ENCODE measurements around the gene AFF1. TPM values are rescaled to one million over a fixed set of nuclear protein-coding genes. Genes with fewer than 3 reads are reported as not detected.
A peak's percentile ranks its signal among the peaks of the same experiment; 100 is the strongest.

AFF1 gene
- total and polyA plus RNA-seq, 4 donors: 4.8 to 107 (median 57.3) TPM

DNA sequence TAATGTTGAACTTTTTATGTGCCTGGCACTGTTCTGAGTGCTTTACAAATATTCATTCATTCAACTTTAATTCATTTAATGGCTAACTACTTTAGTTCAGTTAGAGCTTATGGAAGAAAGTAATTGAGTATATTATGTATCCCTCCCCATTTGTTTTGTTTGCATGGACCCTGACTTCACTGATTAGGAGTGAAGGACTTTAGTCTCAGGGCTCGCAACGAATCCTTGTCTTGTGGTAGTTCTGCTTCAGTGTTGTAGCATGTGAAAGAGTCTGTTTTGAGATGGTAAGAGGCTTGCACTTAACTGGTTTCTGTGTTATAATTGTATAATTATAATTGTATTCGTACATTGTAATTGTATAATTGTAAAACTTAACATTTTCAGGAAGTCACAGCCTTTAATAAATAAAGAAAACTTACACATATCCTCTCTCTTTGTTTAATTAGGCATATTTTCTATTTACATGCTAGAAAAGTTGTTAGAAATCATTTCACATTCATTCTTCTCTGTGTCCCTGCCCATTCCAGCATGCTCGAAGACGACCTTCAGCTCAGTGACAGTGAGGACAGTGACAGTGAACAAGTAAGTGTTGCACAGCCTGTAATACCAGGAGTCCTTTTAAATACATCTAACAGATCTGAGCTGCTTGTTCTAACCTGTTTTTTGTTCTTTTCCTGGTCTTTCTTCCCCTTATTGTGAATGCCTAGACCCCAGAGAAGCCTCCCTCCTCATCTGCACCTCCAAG is 170.5 kb downstream of the AFF1 start:
- Histone ChIP-seq H3K36me3 (ENCODE audit: control insufficient read depth in 1 of 2, insufficient read depth in 2 of 2, low read length in 1 of 2) (peaks cover 0 to 3% of the 10 kb centered on the region in 2 donors), H3K9me3 (ENCODE audit: control insufficient read depth, low read length) (no peaks in the 10 kb centered on the region), H3K27ac (ENCODE audit: low read depth in 1 of 2, low read length in 2 of 2) (no peak overlapping the region), H3K4me1 (ENCODE audit: control insufficient read depth in 1 of 2, insufficient read depth in 2 of 2, low read length in 2 of 2) (peaks cover 0 to 8% of the 10 kb centered on the region in 2 donors), H3K27me3 (ENCODE audit: control insufficient read depth in 1 of 2, insufficient read depth in 2 of 2, low read length in 1 of 2) (no peaks in the 10 kb centered on the region), H3K4me3 (ENCODE audit: low read length in 2 of 2) (no peak overlapping the region)
- intact Hi-C loops (cut with DNase I): loop anchor here in 1 of 2 donors (5.0 kb wide), 1 partner anchor 183 kb away; no protein-coding TSS in a partner anchor
- 92% methylated on average over 5 of the region's 5 CpGs for WGBS, 2 donors
- DNase-seq (no peak), ATAC-seq (ENCODE audit: low FRiP score) (no peak)

DNA sequence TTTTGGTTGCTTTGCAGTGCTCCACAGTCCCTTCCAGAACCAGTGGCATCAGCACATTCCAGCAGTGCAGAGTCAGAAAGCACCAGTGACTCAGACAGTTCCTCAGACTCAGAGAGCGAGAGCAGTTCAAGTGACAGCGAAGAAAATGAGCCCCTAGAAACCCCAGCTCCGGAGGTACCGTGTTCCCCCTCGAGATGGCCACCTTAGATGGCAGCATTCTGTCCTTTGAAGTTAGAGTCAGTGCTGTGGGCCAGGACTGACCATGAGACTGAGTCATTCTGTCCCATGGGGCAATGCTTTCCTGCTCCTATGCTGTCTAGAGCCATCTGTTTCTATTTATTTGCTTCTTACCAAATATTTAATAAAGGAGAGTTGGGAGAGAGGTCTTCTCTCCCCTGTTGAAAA is 173.3 kb downstream of the AFF1 start:
- peak overlapping the region; percentile 34 to 96 for H3K27ac ChIP-seq (ENCODE audit: low read depth in 1 of 2, low read length in 2 of 2)
- DNase-seq: peak in 1 of 2 donors; percentile 65

DNA sequence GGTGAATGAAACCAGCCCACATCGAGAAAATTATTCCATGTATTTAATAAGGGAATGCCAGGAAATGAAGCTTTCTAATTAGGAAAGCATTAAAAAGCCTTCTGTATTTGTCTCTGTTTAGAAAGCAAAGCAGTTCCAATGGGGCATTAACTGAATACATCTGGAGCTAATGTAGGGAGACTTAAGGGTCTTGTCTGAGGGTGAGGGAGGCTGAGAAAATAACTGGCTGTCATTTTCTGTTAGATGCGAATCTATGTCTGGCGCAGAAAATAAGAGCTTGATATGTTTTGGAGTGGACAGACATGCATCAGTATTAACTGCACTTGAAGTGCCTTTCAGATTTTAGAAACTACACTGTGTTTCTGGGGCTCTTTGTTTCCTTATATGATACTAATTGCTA is 174.3 kb downstream of the AFF1 start:
- intact Hi-C loops (cut with DNase I): loop anchor here in 1 of 2 donors (5.0 kb wide), 1 partner anchor 187 kb away; no protein-coding TSS in a partner anchor
- no peak for ATAC-seq (ENCODE audit: low FRiP score)
- Histone ChIP-seq H3K4me1 (ENCODE audit: control insufficient read depth in 1 of 2, insufficient read depth in 2 of 2, low read length in 2 of 2) (peaks cover 0 to 5% of the 10 kb centered on the region in 2 donors), H3K4me3 (ENCODE audit: low read length in 2 of 2) (no peak overlapping the region), H3K27me3 (ENCODE audit: control insufficient read depth in 1 of 2, insufficient read depth in 2 of 2, low read length in 1 of 2) (no peaks in the 10 kb centered on the region), H3K36me3 (ENCODE audit: control insufficient read depth in 1 of 2, insufficient read depth in 2 of 2, low read length in 1 of 2) (peaks cover 0 to 3% of the 10 kb centered on the region in 2 donors), H3K9me3 (ENCODE audit: control insufficient read depth, low read length) (no peaks in the 10 kb centered on the region), H3K27ac (ENCODE audit: low read depth in 1 of 2, low read length in 2 of 2) (no peak overlapping the region)
- 86 to 92% methylated on average over 3 of the region's 3 CpGs for WGBS, 2 donors
- no peak for DNase-seq

More for the DNA sequence above, 173.3 kb downstream of the AFF1 start:
- H3K9me3 ChIP-seq (ENCODE audit: control insufficient read depth, low read length): no peaks in the 10 kb centered on the region
- ATAC-seq (ENCODE audit: low FRiP score): peak; percentile 90
- H3K4me3 ChIP-seq (ENCODE audit: low read length in 2 of 2): no peak overlapping the region
- peaks cover 0 to 3% of the 10 kb centered on the region in 2 donors for H3K36me3 ChIP-seq (ENCODE audit: control insufficient read depth in 1 of 2, insufficient read depth in 2 of 2, low read length in 1 of 2)
- 10 to 12% methylated on average over 5 of the region's 5 CpGs for WGBS, 2 donors
- peaks cover 0 to 6% of the 10 kb centered on the region in 2 donors for H3K4me1 ChIP-seq (ENCODE audit: control insufficient read depth in 1 of 2, insufficient read depth in 2 of 2, low read length in 2 of 2)
- intact Hi-C loops (cut with DNase I): loop anchor here in 1 of 2 donors (5.0 kb wide), 1 partner anchor 186 kb away; no protein-coding TSS in a partner anchor
- no peaks in the 10 kb centered on the region for H3K27me3 ChIP-seq (ENCODE audit: control insufficient read depth in 1 of 2, insufficient read depth in 2 of 2, low read length in 1 of 2)

DNA sequence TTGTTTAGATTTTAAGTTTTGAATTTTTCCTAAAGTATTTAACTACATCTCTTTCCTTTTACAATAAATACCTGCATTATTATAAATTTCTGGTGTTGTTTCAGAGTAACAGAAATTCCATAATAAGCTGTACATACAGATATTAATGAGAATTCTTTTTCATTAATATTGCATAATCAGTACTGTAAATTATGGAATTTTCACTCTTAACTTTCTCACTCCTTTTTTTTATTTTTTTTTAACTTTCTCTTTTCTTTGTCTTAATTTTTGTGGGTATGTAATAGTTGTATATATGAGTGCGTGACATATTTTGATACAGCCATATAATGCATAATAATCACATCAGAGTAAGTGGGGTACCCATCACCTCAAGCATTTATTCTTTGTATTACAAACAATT is 175.1 kb downstream of the AFF1 start:
- Histone ChIP-seq H3K4me3 (ENCODE audit: low read length in 2 of 2) (no peak overlapping the region), H3K36me3 (ENCODE audit: control insufficient read depth in 1 of 2, insufficient read depth in 2 of 2, low read length in 1 of 2) (peaks cover 3% of the 10 kb centered on the region in 2 donors), H3K4me1 (ENCODE audit: control insufficient read depth in 1 of 2, insufficient read depth in 2 of 2, low read length in 2 of 2) (peaks cover 0 to 5% of the 10 kb centered on the region in 2 donors), H3K27me3 (ENCODE audit: control insufficient read depth in 1 of 2, insufficient read depth in 2 of 2, low read length in 1 of 2) (no peaks in the 10 kb centered on the region), H3K27ac (ENCODE audit: low read depth in 1 of 2, low read length in 2 of 2) (no peak overlapping the region), H3K9me3 (ENCODE audit: control insufficient read depth, low read length) (no peaks in the 10 kb centered on the region)
- 86 to 99% methylated on average over 1 of the region's 1 CpG for WGBS, 2 donors
- ATAC-seq (ENCODE audit: low FRiP score) (no peak), DNase-seq (no peak)
- intact Hi-C loops (cut with DNase I): loop anchor here in 1 of 2 donors (5.0 kb wide), 1 partner anchor 188 kb away; no protein-coding TSS in a partner anchor

DNA sequence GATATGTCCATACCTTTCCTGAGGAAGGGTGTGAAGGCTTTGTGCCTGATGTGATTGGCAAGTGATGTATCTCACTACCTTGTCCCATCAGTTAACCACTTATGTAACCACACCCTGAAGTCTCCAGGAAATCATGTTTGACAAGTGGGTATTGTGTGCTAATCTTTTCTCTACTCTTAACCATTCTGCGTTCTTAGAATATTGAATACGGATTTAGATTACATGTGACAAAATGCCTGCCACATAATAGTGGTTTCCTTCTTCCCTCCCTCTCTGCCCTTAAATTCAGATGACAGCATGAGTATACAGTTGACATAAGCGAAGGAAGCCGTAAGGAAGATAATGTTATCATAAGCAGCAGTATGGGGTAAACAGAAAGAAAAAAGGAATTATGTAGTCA is 177.3 kb downstream of the AFF1 start:
- no peaks in the 10 kb centered on the region for H3K27me3 ChIP-seq (ENCODE audit: control insufficient read depth in 1 of 2, insufficient read depth in 2 of 2, low read length in 1 of 2)
- 94 to 98% methylated on average over 4 of the region's 4 CpGs for WGBS, 2 donors
- H3K27ac ChIP-seq (ENCODE audit: low read depth in 1 of 2, low read length in 2 of 2): no peak overlapping the region
- ATAC-seq (ENCODE audit: low FRiP score): no peak
- no peak overlapping the region for H3K4me3 ChIP-seq (ENCODE audit: low read length in 2 of 2)
- DNase-seq: no peak
- no peaks in the 10 kb centered on the region for H3K9me3 ChIP-seq (ENCODE audit: control insufficient read depth, low read length)
- peaks cover 0 to 5% of the 10 kb centered on the region in 2 donors for H3K4me1 ChIP-seq (ENCODE audit: control insufficient read depth in 1 of 2, insufficient read depth in 2 of 2, low read length in 2 of 2)
- peaks cover 0 to 5% of the 10 kb centered on the region in 2 donors for H3K36me3 ChIP-seq (ENCODE audit: control insufficient read depth in 1 of 2, insufficient read depth in 2 of 2, low read length in 1 of 2)
- intact Hi-C loops (cut with DNase I): no loop called here

DNA sequence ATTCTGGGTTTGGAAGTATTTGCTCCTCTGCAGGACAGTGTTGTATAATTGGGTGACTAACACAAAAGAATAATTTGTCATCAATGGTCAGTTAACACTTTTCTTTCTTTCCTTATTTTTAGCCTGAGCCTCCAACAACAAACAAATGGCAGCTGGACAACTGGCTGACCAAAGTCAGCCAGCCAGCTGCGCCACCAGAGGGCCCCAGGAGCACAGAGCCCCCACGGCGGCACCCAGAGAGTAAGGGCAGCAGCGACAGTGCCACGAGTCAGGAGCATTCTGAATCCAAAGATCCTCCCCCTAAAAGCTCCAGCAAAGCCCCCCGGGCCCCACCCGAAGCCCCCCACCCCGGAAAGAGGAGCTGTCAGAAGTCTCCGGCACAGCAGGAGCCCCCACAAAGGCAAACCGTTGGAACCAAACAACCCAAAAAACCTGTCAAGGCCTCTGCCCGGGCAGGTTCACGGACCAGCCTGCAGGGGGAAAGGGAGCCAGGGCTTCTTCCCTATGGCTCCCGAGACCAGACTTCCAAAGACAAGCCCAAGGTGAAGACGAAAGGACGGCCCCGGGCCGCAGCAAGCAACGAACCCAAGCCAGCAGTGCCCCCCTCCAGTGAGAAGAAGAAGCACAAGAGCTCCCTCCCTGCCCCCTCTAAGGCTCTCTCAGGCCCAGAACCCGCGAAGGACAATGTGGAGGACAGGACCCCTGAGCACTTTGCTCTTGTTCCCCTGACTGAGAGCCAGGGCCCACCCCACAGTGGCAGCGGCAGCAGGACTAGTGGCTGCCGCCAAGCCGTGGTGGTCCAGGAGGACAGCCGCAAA is 179.6 kb downstream of the AFF1 start:
- H3K9me3 ChIP-seq (ENCODE audit: control insufficient read depth, low read length): no peaks in the 10 kb centered on the region
- no peaks in the 10 kb centered on the region for H3K4me1 ChIP-seq (ENCODE audit: control insufficient read depth in 1 of 2, insufficient read depth in 2 of 2, low read length in 2 of 2)
- intact Hi-C loops (cut with DNase I): no loop called here
- H3K27ac ChIP-seq (ENCODE audit: low read depth in 1 of 2, low read length in 2 of 2): no peak overlapping the region
- ATAC-seq (ENCODE audit: low FRiP score) (no peak), DNase-seq (no peak)
- H3K27me3 ChIP-seq (ENCODE audit: control insufficient read depth in 1 of 2, insufficient read depth in 2 of 2, low read length in 1 of 2): no peaks in the 10 kb centered on the region
- WGBS, 2 donors: 86 to 91% methylated on average over 24 of the region's 24 CpGs
- no peak overlapping the region for H3K4me3 ChIP-seq (ENCODE audit: low read length in 2 of 2)
- peaks cover 0 to 5% of the 10 kb centered on the region in 2 donors for H3K36me3 ChIP-seq (ENCODE audit: control insufficient read depth in 1 of 2, insufficient read depth in 2 of 2, low read length in 1 of 2)

DNA sequence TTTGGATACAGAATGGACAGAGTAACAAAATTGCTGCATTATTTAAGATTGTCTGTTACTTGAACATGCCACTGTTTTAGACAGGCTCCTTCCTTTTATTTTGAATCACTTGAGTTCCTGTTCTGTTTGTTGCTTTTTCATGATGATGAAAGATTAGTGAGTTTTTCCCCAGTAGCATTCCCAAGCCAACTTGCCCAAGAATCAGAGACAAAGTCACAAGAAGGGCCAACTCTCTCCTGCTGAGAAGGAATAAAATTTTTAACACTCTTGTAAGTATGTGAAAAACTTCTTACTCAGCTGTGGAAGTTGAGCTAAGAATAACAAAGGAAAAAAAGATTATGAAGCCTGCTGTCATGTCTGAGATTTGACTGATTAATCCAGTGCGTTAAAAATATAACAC is 181.4 kb downstream of the AFF1 start:
- Histone ChIP-seq H3K27ac (ENCODE audit: low read depth in 1 of 2, low read length in 2 of 2) (no peak overlapping the region), H3K4me1 (ENCODE audit: control insufficient read depth in 1 of 2, insufficient read depth in 2 of 2, low read length in 2 of 2) (no peaks in the 10 kb centered on the region), H3K4me3 (ENCODE audit: low read length in 2 of 2) (no peak overlapping the region), H3K9me3 (ENCODE audit: control insufficient read depth, low read length) (no peaks in the 10 kb centered on the region), H3K27me3 (ENCODE audit: control insufficient read depth in 1 of 2, insufficient read depth in 2 of 2, low read length in 1 of 2) (no peaks in the 10 kb centered on the region), H3K36me3 (ENCODE audit: control insufficient read depth in 1 of 2, insufficient read depth in 2 of 2, low read length in 1 of 2) (peaks cover 0 to 5% of the 10 kb centered on the region in 2 donors)
- no peak for ATAC-seq (ENCODE audit: low FRiP score)
- DNase-seq: no peak
- 3 to 12% methylated on average over 1 of the region's 1 CpG for WGBS, 2 donors
- intact Hi-C loops (cut with DNase I): no loop called here

DNA sequence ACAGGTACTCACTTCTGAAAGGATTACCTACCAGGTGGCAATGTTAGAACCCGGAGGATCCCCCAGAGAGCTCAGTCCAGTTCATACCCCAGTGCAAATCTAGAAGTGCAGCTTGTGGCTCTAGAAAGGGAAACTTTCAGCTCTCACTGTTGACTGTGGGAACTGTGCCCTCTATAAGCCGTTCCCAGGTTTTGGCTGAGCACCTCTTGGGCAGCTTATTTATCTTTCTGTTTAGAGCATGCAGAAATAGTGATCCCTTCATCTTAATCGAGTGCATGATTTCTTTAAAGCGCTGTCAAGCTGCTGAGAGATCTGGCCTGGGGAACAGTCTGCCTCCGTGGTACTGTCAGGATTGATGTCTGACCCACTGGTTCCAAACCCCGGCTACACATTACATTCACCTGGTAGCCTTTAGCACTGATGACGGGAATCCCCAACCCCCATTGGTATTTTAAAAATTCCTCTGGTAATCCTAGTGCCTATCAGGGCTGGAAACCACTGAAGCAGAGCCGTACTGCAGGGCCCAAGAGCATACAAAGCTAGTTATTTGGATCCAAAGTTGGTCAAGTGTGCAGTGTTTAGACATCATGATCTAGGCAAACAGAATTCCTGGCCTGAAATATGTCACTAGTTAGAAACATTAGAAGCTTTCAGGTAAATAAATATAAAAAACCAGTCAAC is 182.4 kb downstream of the AFF1 start:
- H3K27ac ChIP-seq (ENCODE audit: low read depth in 1 of 2, low read length in 2 of 2): peak overlapping the region in 1 of 2 donors; percentile 37
- H3K4me1 ChIP-seq (ENCODE audit: control insufficient read depth in 1 of 2, insufficient read depth in 2 of 2, low read length in 2 of 2): no peaks in the 10 kb centered on the region
- H3K27me3 ChIP-seq (ENCODE audit: control insufficient read depth in 1 of 2, insufficient read depth in 2 of 2, low read length in 1 of 2): no peaks in the 10 kb centered on the region
- DNase-seq (no peak), ATAC-seq (ENCODE audit: low FRiP score) (no peak)
- WGBS, 2 donors: 55 to 63% methylated on average over 8 of the region's 8 CpGs
- intact Hi-C loops (cut with DNase I): no loop called here
- no peak overlapping the region for H3K4me3 ChIP-seq (ENCODE audit: low read length in 2 of 2)
- H3K36me3 ChIP-seq (ENCODE audit: control insufficient read depth in 1 of 2, insufficient read depth in 2 of 2, low read length in 1 of 2): peaks cover 0 to 5% of the 10 kb centered on the region in 2 donors
- no peaks in the 10 kb centered on the region for H3K9me3 ChIP-seq (ENCODE audit: control insufficient read depth, low read length)
